GM18907 (cell line): ENCODE measurements around the gene DGKH.
A peak's percentile ranks its signal among the peaks of the same experiment; 100 is the strongest.

Experiments
- ATAC-seq: cut with Tn5 transposase; IDR thresholded peaks from one replicate; pipeline ENCODE4 v1.9.1; 2021; ENCODE audit warnings: mild to moderate bottlenecking, moderate library complexity; ENCODE audit not compliant: unreplicated experiment

DGKH gene

DNA sequence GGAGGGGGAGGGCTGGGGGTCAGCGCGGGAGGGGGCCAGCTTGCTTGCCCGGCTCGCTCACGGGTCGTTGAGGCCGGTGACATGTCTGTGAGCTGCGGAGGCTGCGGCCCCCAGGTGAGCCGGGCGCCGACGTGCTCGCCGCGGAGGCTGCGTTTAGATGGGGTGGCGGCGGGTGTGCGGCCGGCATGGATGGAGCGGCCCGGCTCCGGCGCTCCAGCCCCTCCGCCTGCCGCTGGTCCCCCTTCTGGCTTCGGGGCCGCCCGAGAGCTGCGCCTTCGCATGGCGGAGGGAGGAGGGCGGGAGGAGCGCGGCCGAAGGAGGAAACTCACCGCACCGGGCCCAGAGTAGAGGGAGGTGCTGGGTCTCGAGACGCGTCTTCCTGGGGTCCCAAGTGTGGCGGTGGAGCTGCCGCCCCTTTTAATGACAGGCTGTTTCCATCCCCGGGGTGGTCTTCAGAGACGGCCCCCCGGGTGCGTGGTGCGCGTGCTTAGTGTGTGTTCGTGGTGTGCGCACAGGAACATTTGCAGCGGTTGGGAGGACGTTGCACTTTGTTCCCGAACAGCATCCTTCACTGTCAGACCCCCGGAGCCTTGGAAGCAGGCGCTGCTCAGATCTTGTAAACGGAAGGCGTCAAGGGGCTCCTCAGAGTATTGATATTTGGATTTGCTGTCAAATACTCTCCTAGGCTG, 223.8 kb downstream of the DGKH start, which contains the start of gene AKAP11:
Gene AKAP11, plus strand, starts transcription at position 38 of the 689 bp plus-strand sequence. CDS start 14,197 bp downstream, outside the sequence.
- peak; percentile 36 for ATAC-seq

DNA sequence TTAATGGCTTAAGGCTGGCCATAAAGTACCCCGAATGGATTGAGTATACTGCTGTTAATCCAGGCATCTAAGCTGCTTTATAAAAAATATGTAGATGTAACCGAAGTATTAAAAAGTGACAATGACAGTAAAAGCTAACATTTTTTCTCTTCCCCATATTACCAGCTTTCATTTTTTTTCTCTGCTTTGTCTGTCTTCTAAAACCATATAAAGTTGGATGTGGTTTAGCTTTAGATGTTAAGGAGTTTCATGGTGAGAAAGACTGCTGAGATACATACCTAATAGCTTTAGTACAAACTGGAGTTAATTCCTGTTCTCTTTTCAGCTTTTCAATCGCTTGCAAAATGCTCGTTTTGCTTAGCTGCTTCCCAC, 224.3 kb downstream of the DGKH start:
- no peak for ATAC-seq

- ATAC-seq: no peak
These were observed 226.1 kb downstream of the DGKH start for GRCh38 chr13:42274386-42275097.

DNA sequence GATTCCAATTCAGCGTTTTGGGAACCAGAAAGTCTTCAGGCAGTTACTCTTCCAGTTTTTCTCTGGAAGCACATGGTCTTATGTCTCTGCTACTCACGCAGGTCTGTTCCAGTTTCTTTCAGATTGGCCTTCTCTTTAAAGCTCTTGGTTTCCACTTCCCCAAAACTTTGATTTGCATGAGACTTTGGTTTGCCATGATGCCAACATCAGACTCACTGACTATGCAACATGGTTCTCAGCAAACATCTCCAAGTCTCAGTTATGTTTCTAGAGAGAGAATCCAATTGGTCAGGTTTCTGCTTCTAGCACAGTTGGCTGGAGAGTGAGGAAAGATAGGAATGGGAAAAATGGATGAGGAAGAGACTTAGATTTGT, 226.6 kb downstream of the DGKH start:
- peak; percentile 28 for ATAC-seq

GRCh38 chr13:42275506-42275905, 227.1 kb downstream of the DGKH start:
- no peak for ATAC-seq

DNA sequence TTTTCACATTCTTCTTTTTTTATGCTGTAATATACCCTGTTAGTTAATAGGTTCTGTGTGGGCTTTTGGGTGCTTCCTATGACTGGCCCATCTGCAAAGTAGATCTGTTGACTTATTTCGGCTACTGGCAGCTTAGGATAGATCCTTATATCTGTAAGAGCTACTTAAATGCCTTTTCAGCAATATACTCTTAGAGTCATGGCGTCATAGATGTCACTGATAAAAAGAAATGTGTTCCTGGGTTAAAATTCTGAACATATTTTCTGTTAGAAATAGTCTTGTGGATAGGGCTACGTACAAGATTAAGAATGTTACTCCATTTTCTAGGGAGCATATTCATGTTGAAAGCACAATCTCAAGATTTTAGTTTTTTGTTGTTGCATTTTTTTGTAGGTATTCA, 228.2 kb downstream of the DGKH start:
- no peak for ATAC-seq

- ATAC-seq: no peak
These were observed 229.3 kb downstream of the DGKH start for GRCh38 chr13:42277618-42278276.

GRCh38 chr13:42279080-42279479, 230.6 kb downstream of the DGKH start:
- ATAC-seq: no peak

DNA sequence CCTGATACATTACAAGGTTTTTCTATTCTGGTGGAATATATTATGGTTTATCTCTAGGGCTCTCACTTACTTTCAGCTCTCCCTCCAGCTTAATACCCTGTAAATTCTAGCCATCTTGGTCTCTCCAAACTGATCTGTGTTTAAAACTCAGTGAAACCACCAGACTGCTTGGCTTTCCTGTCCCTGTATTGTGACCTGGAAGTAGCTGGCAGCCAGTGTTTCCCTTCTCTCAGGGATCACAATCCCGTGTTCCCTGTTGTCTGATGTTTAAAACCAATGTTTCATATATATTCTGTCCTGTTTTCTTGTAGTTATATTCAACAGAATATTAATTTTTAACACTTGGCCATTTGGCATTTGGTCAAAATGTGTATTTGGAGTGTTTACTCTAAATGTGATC, 231.5 kb downstream of the DGKH start:
- ATAC-seq: no peak

DNA sequence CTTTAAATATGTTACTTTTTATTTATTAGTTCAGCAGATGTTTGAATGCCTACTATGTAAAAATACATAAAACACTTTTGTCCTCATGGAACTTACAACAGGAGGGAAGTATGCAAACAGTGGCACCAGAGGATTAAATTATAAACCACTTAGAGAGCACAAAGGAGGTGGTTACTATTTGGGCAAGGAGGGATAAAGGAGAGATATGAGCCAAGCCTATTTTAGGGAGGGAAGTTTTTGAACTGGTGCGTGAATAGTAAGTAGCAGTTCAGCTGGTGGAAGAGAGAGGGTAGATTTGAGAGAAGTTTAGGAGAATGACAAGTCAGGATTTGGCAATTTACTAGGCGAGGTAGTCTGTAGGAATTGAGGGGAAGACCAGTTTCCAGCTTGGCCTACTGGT, 232.1 kb downstream of the DGKH start:
- ATAC-seq: no peak

DNA sequence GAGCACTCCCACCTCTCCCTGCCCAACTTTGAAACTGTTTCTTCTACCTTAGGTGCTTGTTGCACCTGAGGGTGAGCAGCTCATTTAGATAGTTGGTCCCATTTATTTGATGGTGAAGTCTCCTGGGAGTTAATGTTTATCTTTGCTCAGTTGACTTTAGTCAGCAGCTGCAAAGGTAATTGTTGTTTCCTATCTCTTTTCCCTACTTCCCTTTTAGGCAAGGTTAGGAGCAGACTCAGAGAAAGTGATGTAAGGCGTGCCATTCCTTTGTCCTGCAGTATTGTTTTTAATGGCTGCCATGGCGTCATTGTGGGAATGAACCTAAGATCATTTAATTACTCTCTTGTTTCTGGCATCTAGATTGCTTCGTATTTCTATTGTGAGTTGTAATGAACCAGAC, 235.1 kb downstream of the DGKH start:
- no peak for ATAC-seq

- no peak for ATAC-seq
These were observed 235.6 kb downstream of the DGKH start for GRCh38 chr13:42284068-42284467.
